Erythroblast (primary cell): Measurements from ENCODE around the gene PIGO.

Source experiments
- GATA1 ChIP-seq: IDR thresholded peaks from 2 replicates; pipeline ENCODE4 v1.6.1; 2011; ENCODE audit warnings: low read depth, mild to moderate bottlenecking, control low read depth, low read length, moderate library complexity
- POLR2A ChIP-seq: IDR thresholded peaks from 2 replicates; pipeline ENCODE4 v1.6.1; 2011; ENCODE audit warnings: mild to moderate bottlenecking, low read length

- peak; percentile 83 for TF ChIP-seq POLR2A
- no peak for TF ChIP-seq GATA1
Measured at GRCh38 chr9:35079426-35080341, 16.7 kb downstream of the PIGO start, which contains the start of gene FANCG.
